ENCODE data around the gene C9orf85. TPM values are rescaled to one million over a fixed set of nuclear protein-coding genes. Genes with fewer than 3 reads are reported as not detected.

The C9orf85 gene
- total RNA-seq, 1 experiment from 2014 or later, result 20.2 TPM

- Mint-ChIP-seq H3K4me3 (peak overlapping the region; percentile 40), H3K27me3 (ENCODE audit: low read depth) (no peaks in the 10 kb centered on the region), H3K27ac (peak overlapping the region; percentile 89), H3K4me1 (peaks cover 35% of the 10 kb centered on the region), H3K36me3 (no peaks in the 10 kb centered on the region), H3K9me3 (no peaks in the 10 kb centered on the region)
- TF ChIP-seq SMAD4 (CRISPR knock-in tag; IDR thresholded peaks at IDR 0.05), result no peak
- no peak for TF ChIP-seq SOX15 (CRISPR knock-in tag; IDR thresholded peaks at IDR 0.05)
- TF ChIP-seq AR (CRISPR knock-in tag; IDR thresholded peaks at IDR 0.05), result no peak
- no peak for TF ChIP-seq E2F5 (CRISPR knock-in tag; IDR thresholded peaks at IDR 0.05)
- TF ChIP-seq ZNF532 (CRISPR knock-in tag; IDR thresholded peaks at IDR 0.05; ENCODE audit: borderline replicate concordance), result no peak
- TF ChIP-seq KAT7 (CRISPR knock-in tag; IDR thresholded peaks at IDR 0.05; ENCODE audit: borderline replicate concordance), result no peak
- no peak for TF ChIP-seq TEAD1 (CRISPR knock-in tag; IDR thresholded peaks at IDR 0.05)
- TF ChIP-seq STAT6 (CRISPR knock-in tag; conservative IDR thresholded peaks at IDR 0.05; ENCODE audit: low read depth), result no peak
- TF ChIP-seq TP53 (CRISPR knock-in tag; IDR thresholded peaks at IDR 0.05), result no peak
- no peak for TF ChIP-seq NR1H2 (CRISPR knock-in tag; IDR thresholded peaks at IDR 0.05)
- no peak for TF ChIP-seq GRHL2 (CRISPR knock-in tag; IDR thresholded peaks at IDR 0.05; ENCODE audit: insufficient replicate concordance, severe bottlenecking)
- no peak for TF ChIP-seq ZNF512 (CRISPR knock-in tag; IDR thresholded peaks at IDR 0.05; ENCODE audit: borderline replicate concordance)
- no peak for TF ChIP-seq NFE2L1 (CRISPR knock-in tag; IDR thresholded peaks at IDR 0.05)
- no peak for TF ChIP-seq CDX4 (CRISPR knock-in tag; IDR thresholded peaks at IDR 0.05; ENCODE audit: borderline replicate concordance)
- TF ChIP-seq MXD4 (CRISPR knock-in tag; IDR thresholded peaks at IDR 0.05; ENCODE audit: borderline replicate concordance), result no peak
- TF ChIP-seq E2F4 (CRISPR knock-in tag; IDR thresholded peaks at IDR 0.05; ENCODE audit: borderline replicate concordance, low read depth), result no peak
- no peak for TF ChIP-seq NR3C1 (CRISPR knock-in tag; conservative IDR thresholded peaks at IDR 0.05; ENCODE audit: low read depth)
- TF ChIP-seq CREB1 (CRISPR knock-in tag; IDR thresholded peaks at IDR 0.05), result no peak
- TF ChIP-seq CREM (CRISPR knock-in tag; IDR thresholded peaks at IDR 0.05), result no peak
- TF ChIP-seq ZNF396 (CRISPR knock-in tag; IDR thresholded peaks at IDR 0.05; ENCODE audit: borderline replicate concordance), result no peak
- DNase-seq (ENCODE audit: low spot score) (no peak), ATAC-seq (peak; percentile 94)
- POLR2A ChIA-PET, result interaction anchor here (0.8 kb wide), 1 partner anchor 39 kb away, joined by 4 read pairs; no protein-coding TSS in a partner anchor
- CTCF ChIA-PET, result interaction anchor here (0.5 to 2.4 kb wide), 23 partner anchors 8 to 1487 kb away, joined by 3 to 58 read pairs (median 4); partner anchors contain the start of genes ABHD17B and C9orf85
These were observed 74.0 kb downstream of the C9orf85 start for GRCh38 chr9:71985297-71985911.

Data from WTC11 (cell line).